Measurements from ENCODE around the gene RBBP5.

RBBP5 gene

GRCh38 chr1:205061227-205061626, 60.6 kb downstream of the RBBP5 start:
- no peak for DNase-seq (ENCODE audit: low spot score)
- TF ChIP-seq CTCF (IDR thresholded peaks at IDR 0.05) = no peak
- Histone ChIP-seq H3K27ac (no peak overlapping the region), H3K4me3 (no peak overlapping the region)

DNA sequence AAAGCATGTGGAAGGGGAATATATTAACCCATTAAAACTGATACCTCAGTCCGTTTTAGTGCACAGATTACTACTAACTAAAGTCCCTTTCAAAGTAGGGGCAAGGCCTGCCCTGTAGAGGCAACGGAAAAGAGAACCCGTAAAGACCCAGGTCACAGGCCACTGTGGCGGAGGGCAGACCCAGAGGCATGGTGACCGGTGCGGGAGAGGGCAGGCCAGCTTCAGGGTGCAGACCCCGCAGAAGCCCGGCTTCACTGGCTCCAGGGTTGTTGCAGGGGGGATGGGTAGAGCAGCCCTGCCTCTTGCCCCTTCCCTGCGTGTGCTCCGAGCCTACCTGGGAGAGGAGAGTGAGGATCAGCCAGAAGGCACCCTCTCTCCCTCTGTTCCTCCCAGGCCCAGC, 61.0 kb downstream of the RBBP5 start:
- no peak for DNase-seq (ENCODE audit: low spot score)
- TF ChIP-seq CTCF (IDR thresholded peaks at IDR 0.05) = no peak

DNA sequence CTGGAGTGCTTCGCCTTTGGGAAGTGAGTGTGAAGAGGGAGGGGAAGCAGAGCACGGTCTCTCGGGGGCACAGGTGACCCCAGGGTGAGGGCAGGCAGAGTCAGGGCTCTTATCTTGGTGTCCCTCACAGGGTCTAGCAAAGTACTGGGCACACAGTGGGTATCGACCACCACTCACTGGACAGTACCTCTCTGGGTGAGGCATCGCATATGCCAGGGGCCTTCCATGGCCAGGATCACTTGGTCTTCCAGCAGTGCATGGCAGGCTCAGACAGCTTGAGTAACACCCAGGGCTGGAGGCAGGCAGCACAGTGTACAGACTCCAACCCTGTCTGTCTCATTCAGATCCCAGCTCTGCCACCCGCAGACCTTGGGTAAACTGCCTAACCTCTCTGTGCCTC, 62.1 kb downstream of the RBBP5 start:
- Histone ChIP-seq H3K4me3 (no peak overlapping the region), H3K27ac (no peak overlapping the region)
- no peak for DNase-seq (ENCODE audit: low spot score)
- TF ChIP-seq CTCF (IDR thresholded peaks at IDR 0.05) = no peak

More for the DNA sequence above, 61.0 kb downstream of the RBBP5 start:
- H3K4me3 ChIP-seq = no peak overlapping the region
- H3K27ac ChIP-seq = no peak overlapping the region

- DNase-seq (ENCODE audit: low spot score) = no peak
- Histone ChIP-seq H3K27ac (no peak overlapping the region), H3K4me3 (no peak overlapping the region)
- no peak for TF ChIP-seq CTCF (IDR thresholded peaks at IDR 0.05)
Observed at GRCh38 chr1:205058853-205059252, 62.9 kb downstream of the RBBP5 start.

DNA sequence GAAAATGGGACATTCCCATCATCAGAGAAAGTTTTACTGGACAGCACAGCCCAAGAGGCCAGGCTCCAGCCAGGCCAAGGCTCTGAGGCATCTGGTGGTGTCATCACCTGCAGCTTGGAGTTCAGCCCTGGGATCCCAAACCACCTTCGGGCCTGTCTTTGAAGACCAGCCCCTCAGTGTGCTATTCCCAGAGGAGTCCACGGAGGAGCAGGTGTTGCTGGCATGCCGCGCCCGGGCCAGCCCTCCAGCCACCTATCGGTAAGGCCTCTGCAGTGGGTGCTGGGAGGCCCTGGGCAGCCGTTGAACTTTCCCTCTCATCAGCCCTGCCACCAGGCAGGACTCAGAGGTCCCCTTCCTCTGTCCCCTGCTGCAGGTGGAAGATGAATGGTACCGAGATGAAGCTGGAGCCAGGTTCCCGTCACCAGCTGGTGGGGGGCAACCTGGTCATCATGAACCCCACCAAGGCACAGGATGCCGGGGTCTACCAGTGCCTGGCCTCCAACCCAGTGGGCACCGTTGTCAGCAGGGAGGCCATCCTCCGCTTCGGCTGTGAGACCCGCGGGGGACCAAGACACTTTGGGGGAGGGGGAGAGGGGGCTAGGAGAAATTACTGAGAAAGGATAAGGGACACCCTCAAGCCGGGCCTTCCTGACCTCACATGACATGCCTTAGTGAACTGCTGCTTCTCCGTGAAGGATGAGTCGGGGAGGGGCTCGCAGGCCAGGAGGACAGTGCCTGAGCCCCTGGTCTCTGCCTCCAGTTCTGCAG, 63.8 kb downstream of the RBBP5 start:
- H3K27ac ChIP-seq = no peak overlapping the region
- TF ChIP-seq CTCF (IDR thresholded peaks at IDR 0.05) = no peak
- no peak overlapping the region for H3K4me3 ChIP-seq
- no peak for DNase-seq (ENCODE audit: low spot score)

- DNase-seq (ENCODE audit: low spot score) = no peak
Observed at GRCh38 chr1:205056956-205057568, 64.7 kb downstream of the RBBP5 start.

More at GRCh38 chr1:205056956-205057568, 64.7 kb downstream of the RBBP5 start:
- Histone ChIP-seq H3K27ac (no peak overlapping the region), H3K4me3 (no peak overlapping the region)
- TF ChIP-seq CTCF (IDR thresholded peaks at IDR 0.05) = no peak

All from coronary artery (tissue), 2 donors.